Measurements from ENCODE around the gene RCAN2.
"Not testable (repeated sequence)": the region's sequence is repeated elsewhere in the genome, so short reads cannot be mapped to it uniquely, and the experiment has no call there.

RCAN2 gene

DNA sequence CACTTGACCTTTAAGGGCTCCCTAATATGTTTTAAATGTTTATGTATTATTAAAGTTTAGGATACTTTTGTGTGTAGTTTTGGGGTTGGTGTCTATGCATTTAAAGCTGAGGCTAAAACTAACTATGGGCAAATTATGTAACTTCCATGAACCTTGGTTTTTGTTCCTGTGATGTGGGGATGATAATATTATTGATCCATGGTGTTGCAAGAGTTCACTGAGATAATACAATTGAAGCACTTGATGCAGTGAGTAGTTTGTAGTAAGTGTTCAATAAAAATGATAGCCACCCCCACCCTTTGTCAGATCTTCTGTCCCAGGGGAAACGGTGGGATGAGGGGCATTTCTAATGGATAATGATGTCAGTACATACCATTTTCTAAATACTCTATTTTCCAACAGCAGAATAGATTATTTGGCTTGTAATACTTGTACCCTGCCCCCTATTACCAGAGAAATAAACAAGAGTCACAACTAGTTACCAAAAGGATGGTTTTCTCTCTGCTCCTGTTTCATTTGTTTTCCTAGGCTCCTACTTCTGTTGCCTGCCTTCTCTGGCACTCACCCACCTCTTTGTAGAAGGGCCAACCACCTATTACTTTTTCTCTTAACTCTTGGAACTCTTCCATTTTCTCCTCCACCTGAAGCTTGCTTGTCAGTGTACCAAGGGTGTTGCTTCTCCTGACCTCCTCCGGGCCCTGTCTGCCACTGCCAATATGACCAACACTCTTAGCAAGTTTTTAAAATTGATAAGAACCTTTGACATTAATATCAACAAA is 97.9 kb downstream of the RCAN2 start:
- no peak for DNase-seq (ENCODE audit: insufficient read length, low spot score)
- FAIRE-seq = no peak

DNA sequence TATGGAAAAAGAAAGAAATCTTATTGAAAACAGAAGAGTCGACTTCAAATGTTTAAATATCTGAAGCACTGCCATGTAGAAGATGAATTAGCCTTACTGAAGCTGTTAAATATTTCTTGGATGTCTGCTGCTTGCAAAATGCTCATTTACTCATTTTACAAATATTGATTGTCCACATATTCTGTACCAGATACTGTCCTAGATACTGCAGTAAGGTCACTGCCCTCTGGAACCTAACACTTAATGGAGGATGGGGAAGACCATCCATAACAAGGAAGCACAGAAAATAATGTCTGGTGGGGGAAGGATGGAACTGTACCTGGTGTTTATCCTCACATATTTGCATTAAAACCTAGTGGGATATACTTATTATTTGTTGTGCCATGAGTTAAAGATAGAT is 99.0 kb downstream of the RCAN2 start:
- DNase-seq (ENCODE audit: insufficient read length, low spot score) (no peak), FAIRE-seq (no peak)

DNA sequence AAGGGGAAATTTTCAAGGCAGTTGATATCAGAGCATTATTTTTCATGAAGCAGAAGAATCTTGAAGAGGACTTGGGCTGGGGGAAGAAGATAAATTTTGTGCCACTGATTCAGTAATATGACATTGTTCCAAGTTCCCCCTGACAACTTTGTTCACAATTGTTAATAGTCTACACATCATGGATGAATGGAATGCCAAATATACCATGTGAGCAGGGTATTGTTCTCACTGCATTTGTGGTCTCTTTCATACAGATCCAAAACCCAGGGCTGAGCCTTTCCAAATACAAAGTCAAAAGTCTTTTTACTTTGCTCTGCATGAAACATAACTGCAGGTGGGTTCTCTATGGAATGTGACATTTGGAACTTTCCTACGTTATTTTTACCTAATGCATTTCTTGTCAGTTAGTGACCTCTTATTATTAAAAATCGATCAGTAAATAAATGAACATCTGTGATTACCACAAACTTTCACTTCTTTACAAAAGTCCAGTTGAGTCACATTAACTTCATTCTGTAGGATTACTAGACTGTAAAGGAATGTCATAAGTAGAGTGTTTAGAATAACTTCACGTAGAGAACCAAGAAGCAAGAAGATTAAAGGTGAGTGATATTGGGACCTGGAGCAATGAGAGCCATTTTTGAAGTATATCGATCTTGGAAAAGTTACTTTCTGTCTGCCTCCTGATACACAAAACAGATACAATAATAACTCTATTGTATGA is 100.9 kb downstream of the RCAN2 start:
- no peak for DNase-seq (ENCODE audit: insufficient read length, low spot score)
- no peak for FAIRE-seq

DNA sequence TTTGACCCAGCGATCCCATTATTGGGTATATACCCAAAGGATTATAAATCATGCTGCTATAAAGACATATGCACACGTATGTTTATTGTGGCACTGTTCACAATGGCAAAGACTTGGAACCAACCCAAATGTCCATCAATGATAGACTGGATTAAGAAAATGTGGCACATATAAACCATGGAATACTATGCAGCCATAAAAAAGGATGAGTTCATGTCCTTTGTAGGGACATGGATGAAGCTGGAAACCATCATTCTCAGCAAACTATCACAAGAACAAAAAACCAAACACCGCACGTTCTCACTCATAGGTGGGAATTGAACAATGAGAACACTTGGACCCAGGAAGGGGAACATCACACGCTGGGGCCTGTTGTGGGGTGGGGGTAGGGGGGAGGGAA is 103.5 kb downstream of the RCAN2 start:
- DNase-seq (ENCODE audit: insufficient read length, low spot score); FAIRE-seq: not testable (repeated sequence)

DNA sequence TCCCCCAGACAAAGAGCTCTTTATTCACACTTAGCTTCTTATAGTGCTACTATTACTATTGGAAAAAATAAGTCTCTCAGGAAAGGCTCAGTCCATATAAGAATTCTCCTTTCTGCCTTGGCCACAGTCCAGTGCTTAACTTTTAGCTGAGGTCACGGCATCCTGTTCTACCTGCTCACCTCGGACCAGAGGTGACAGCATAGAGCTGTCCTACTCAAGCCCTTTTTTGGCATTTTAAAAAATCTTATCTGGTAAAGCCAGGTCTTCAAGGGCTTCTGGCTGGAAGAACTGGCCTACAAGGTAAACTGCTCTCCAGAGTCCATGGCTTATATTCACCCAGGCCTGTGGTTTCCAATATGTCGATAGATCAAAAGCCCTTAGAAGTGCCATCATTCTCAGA is 109.7 kb downstream of the RCAN2 start:
- FAIRE-seq (no peak), DNase-seq (ENCODE audit: insufficient read length, low spot score) (no peak)

DNA sequence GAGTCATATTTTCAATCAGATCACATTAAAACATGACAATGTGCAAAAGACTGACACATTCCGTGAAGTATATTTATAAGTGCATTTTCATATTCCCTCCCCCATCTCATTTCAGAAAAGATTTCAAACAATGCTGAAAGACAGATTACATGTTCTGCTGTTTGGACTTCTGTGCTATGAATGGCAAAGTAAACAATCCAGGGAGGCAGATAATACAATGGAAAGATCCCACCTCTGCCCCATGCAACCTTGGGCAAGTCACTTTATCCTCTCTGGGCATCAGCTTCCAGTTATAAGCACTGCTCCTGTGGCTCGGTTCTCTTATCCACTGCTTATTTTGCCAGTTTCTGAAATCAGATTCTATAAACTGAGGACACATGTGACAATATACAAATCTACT is 110.2 kb downstream of the RCAN2 start:
- FAIRE-seq (no peak), DNase-seq (ENCODE audit: insufficient read length, low spot score) (no peak)

DNA sequence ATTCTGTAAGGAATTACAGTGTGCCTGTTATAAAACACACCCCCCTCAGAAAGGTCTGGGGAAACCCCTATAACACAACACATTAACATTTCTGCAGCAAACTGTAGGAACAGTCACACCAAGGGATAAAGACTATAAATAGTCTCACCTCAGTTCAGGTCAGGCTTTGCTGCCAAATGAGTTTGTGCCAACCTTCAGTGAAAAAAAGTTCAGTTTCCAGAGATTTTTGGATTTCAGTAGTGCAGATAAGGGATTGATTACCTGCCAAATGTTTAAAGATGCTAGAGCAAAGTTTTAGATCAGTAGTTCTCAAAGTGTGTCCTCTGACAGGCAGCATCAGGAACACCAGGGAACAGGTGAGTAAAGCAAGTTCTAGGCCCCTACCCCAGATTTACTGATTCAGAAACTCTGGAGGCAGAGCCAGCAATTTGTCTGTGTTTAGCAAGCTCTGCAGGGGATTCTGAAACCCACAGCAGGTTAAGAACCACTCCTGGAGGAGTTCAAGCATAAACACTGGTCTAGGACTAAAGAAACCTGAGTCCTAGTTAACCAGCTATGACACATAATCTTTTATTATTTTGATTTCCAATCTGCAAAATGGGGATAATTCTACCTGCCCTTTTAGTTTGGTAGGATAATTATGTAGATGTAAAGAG is 111.0 kb downstream of the RCAN2 start:
- no peak for DNase-seq (ENCODE audit: insufficient read length, low spot score)

DNA sequence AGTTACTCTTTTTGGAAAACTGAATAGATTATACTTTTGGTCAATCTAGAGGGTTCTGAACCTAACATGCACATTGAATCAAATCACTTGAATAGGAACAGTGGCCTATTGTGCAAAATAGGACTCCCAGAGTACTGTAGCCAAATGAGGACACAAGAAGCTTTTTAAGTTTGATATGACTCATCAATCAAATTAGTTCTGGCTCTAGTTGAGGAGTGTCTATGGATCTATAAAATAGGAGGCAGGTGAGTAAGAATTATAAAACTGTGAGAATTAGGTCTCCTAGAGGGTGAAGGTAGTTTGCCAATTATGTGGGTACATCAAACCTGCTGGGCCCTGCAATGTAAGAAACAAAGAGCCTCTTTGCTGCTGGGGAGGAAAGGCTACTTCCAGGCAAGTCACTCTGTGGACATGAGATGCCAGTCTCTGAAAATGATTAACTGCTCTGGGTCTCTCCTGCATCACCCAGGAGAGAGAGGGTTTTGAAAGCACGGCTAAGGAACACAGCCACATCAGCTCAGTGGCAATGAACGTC is 112.3 kb downstream of the RCAN2 start:
- FAIRE-seq (no peak), DNase-seq (ENCODE audit: insufficient read length, low spot score) (no peak)

More for the DNA sequence above, 111.0 kb downstream of the RCAN2 start:
- no peak for FAIRE-seq

DNA sequence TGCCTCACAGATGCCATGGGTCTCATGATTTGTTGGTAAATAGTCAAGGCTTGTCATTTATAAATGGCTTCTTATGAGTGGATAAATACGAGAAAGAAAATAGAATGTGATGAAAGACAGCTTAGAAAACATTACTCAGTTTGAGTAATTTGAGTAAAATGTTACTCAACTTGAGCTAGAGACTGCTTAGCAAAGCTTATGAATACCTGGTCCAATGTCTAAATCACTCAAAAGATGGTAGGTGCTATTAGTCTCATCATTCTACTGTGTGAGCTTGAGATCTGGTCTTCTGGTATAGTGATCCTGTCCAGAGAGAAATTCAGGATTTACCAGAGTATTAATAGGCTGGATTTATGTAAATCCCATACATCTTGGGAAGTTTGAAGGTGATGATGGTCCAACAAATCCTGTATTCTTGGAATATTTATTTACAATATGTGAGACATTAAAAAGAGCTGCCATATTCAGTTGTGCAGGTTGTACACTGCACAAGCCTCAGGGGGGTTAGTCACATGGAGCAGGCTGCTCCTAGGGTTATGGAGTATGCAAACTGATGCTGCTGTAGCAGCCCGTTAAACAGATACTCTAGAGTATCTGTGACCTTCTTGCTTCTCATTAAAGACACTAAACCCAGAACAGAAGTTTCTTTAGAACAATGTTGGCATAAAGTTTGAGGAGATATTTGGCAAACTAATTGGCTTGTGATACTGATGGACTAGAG is 112.9 kb downstream of the RCAN2 start:
- no peak for DNase-seq (ENCODE audit: insufficient read length, low spot score)
- FAIRE-seq = no peak

DNA sequence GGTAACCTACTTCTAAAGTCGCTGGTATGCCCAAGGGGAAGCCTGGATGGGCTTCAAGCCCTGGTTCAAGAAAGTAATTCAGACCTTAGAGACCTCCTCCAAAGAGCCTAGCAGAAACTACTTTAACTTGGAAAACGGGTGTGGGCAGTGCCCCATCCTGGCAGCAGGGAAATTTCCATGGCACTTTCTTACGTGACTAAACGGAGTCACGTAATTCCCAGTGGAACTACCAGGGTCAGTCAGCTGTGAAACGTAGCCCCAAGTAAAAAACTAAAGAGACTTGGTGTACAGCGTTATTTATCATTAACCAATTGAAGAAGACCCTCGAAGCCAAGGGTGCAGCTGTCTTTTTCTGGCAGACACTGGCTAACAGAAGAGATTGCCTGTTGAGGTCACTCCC is 114.0 kb downstream of the RCAN2 start:
- no peak for DNase-seq (ENCODE audit: insufficient read length, low spot score)
- no peak for FAIRE-seq

DNA sequence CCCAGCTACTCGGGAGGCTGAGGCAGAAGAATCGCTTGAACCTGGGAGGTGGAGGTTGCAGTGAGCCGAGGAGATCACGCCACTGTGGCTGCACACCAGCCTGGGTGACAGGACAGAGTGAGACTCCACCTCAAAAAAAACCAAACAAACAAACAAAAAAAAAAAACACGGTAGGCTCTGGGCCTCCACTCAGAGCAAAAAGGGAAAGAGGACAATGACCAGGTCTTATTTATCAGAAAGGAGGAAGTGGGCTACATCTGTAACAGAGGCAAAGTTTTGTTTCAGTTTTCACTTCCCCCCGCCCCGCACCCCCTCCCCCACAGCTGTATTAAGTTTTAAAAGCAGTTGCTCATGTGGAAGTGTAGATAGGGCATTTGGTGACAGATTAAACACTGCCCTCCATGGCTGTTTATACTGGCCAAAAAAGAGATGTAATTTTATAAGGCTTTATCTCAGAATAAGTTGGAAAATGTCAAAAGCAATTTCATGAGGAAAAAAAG is 114.6 kb downstream of the RCAN2 start:
- no peak for DNase-seq (ENCODE audit: insufficient read length, low spot score)
- FAIRE-seq = no peak

DNA sequence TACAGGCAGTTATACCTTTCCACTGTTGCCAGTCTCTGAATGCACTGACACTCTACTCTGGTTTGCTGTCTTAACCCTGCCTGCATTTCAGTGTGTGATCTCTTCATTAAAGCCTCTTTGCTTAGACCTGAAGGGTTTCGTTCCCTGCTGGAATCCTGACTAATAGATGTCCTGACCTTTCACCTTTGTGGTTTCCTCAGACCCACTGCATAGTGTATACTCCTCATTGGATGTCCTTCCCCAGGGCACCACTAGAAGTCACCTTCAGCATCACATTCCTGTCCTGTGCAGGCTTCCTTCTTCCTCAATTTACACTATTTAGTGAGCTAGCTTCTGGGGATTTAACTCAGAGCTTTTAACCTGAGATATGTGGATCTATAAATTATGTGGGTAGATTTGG is 120.6 kb downstream of the RCAN2 start:
- FAIRE-seq = no peak
- DNase-seq (ENCODE audit: insufficient read length, low spot score) = no peak

DNA sequence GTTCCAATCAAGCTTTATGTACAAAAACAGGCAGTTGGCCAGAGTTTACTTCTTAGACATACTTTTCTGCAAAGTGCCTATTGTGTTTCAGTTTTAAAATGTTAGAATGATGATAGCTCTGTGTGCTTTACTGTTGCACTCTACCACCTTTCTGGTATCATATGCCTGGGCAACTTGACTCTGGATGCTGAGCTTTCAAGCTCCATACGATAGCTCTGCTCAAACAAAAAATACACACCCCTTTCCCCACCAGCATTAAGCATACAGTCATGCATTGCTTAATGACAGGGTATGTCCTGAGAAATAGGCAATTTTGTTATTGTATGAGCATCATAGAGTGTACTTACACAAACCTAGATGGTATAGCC is 123.1 kb downstream of the RCAN2 start:
- DNase-seq (ENCODE audit: insufficient read length, low spot score) = no peak
- no peak for FAIRE-seq

DNA sequence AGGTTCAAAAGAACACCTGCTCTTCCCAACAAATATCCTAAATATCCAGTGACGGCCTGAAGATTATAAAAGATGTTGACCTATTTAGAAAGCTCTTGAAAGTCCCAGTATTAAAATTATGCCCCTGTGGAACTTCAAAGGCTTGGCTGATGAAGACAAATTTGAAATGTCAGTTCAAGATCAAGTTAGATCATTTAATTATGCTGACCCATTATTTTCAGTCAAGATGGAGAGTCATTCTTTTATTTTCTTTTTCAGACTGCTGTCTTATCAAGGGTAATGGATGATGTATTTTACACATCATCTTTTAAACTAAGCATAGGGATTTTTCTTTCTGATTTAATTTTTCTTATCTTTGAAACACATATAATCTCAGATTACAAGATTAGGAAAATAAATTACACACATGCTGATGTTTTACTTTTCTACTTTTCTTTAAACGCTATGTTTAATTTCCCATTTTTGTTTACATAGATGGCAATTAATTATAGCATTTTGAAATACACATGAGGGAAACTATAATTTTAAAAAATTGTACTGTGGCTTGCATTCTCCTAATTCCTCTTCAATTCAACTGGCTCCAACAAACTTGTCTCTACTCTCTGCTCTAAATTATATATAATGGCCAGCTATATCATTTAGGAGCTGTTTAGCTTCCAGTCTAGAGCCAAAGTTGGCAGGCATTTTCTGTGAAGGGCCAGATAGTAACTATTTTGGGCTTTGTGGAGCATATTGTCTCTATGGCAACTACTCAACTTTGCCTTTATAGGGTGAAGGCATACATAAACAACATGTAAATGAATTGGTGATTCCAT is 123.7 kb downstream of the RCAN2 start:
- DNase-seq (ENCODE audit: insufficient read length, low spot score) (no peak), FAIRE-seq (no peak)

DNA sequence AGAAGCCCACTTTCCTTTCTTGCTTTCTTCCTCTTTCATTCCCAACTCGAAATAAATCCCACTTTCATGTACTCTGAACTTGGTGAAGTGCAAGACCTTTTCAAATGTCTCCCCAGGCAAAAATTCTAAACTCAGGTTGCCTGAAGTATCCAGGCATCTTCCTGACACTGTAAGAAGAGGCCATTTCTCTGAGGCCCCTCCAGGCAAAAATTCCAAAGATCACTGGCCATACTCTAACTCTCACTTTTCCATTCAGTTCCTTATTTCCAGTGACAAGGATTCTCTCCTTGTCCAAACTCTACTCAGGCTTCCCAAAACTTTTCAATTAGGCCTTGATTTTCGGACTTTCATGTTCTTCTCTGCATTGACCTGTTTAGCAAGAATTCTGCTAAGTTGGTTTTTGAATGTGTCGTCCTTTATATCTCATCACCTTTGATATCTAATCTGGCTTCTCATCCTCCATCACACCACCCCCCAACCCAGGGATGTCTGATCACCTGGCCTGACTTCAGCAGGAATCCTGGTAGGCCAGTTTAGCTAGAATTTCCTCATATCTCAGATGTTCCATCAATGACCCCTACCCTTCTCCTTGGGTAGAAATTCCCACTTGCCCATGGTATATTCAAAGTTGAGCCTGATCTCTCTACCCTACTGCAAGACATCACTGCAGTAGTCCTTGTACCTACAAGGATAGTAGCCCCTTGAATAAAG is 124.9 kb downstream of the RCAN2 start:
- FAIRE-seq (no peak), DNase-seq (ENCODE audit: insufficient read length, low spot score) (no peak)

DNA sequence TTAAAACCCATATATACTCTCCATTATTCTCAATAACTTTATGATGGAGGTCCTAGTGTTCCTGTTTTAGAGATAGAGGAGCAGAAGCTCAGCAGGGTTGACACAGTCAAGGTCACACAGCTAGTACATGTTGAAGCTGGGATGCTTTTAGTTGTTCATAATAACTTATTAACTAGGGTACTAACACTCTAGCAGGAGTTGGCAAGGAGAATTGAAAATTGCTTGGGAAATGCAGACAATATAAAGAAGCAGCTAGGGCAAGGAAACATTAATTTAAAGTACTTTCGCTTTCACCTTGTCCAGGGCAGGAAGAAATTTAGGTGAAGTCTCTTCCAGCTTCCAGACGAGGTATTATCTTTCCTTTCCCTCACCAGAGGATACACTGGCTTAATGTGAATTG is 133.7 kb downstream of the RCAN2 start:
- FAIRE-seq (no peak), DNase-seq (ENCODE audit: insufficient read length, low spot score) (no peak)

DNA sequence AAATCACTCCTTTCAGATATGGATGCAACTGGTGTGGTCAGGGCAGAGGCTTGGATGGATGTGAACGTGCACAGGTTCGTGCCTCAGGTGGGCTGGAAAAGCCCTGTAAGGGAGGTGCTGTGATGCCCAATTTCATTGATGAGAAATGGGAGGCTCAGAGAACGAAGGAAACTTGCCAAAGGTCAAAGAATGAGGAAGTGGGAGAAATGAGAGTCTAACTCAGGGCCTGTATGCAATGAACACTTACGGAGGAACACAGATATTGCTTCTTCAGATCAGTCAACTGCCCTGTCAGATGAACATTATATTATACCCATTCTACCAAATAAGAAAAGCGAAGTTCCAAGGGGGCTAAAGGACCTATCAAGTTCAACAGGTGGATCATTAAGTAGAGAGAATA is 134.7 kb downstream of the RCAN2 start:
- FAIRE-seq = no peak
- no peak for DNase-seq (ENCODE audit: insufficient read length, low spot score)

DNA sequence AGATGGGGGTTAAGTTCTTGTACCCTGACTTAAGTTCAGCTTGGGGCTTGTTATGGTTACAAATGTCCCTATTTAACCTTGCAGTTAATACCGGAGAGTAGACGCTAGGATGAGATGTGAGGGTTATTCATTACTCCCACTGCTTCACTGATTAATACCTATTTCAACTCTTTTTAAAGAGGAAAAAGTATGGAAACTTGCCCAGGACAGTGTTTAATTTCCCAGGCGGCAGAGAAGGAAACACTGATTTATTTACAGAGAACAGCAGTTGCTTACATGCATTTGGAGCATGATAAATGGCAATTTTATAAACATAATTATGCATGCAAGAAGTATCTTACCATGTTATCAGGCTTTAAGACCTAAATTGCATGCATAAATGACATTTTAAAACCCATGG is 137.7 kb downstream of the RCAN2 start:
- no peak for DNase-seq (ENCODE audit: insufficient read length, low spot score)
- no peak for FAIRE-seq

DNA sequence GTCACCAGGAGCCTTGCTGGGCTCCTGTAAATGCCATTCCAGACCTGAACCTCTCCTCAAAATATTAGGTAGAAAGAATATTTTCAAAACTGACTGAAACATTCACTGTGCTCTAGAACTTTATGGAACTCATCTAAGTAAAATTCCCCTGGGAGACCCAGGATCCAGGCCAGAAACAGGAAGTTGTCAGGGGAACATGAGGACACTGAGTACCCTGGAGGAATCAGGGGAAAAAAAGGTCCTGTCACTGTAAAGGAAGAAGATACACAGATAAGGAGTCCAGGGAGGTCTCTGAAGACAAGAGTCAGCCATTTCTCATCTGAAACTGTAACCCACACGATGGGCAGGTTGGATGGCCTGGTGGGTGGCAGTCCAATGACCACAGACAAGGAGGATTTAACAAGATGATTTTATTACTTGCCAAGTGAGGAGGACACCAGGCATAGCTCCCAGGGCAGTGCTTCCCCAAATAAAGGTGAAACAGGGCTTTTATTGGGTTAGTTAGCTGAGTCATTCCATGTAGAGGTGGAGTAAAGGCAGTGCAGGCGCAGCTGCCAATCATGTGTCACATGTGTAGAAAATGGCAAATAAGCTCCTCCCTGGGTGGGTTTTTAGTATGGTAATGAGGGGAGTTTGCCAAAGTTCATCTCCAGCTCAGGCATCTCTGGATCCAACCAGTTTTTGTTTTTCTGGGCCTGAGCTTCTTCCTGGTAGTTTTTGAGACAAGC is 138.5 kb downstream of the RCAN2 start:
- DNase-seq (ENCODE audit: insufficient read length, low spot score) (no peak), FAIRE-seq (no peak)

Data from HTR-8/SVneo (cell line).